GM18520 (cell line): ENCODE data around the gene TMEM144.

ENCODE experiments used
- ATAC-seq: cut with Tn5 transposase; IDR thresholded peaks from one replicate; pipeline ENCODE4 v1.9.1; 2021; ENCODE audit not compliant: unreplicated experiment

TMEM144 gene

DNA sequence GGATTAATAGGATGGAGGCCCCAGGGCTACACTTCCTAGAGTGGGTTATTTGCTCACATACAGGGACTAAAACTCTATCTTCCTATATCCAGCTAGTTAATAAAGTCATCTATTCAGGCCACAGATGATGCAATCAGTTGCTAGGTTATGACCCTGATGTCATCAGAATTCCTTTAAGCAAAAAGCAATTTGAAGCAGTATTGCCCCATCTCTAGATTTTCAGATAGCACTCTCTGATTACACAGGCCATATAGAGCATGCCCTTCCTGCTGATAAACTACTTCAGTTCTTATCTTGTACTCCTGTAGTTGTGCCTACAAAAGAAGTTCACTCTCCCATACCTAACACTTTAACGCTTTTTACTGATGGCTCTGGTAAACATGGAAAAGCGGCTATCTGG is 84.8 kb downstream of the TMEM144 start:
- no peak for ATAC-seq

- no peak for ATAC-seq
These were observed 87.6 kb downstream of the TMEM144 start for GRCh38 chr4:158297866-158298265.

DNA sequence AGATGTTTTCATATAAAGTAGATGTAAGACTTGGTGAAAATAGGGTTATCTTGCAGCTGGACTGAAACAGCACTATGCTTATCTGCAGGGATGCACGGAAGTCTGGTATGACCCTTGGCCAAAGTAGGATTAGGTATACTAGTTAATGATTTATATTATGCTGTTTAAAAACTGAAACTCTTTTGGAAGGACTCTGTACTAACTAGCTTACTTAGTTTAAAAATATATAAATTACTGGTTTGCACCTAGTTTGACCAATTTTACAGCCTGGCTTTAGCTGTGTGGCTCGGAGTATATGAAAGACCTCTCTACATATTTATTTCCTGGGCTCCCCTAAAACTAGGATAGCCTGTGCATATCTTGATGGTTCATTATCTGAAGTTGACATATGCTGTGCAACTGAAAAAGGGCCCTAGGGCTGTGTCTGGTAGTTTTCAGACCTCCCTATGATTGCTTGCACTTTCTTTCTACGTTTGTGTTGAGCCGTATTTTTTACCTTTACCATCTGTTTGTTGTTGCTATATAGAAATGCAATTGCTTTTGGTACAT is 89.2 kb downstream of the TMEM144 start:
- ATAC-seq, result no peak

GRCh38 chr4:158300012-158300411 is 89.7 kb downstream of the TMEM144 start:
- ATAC-seq, result no peak

DNA sequence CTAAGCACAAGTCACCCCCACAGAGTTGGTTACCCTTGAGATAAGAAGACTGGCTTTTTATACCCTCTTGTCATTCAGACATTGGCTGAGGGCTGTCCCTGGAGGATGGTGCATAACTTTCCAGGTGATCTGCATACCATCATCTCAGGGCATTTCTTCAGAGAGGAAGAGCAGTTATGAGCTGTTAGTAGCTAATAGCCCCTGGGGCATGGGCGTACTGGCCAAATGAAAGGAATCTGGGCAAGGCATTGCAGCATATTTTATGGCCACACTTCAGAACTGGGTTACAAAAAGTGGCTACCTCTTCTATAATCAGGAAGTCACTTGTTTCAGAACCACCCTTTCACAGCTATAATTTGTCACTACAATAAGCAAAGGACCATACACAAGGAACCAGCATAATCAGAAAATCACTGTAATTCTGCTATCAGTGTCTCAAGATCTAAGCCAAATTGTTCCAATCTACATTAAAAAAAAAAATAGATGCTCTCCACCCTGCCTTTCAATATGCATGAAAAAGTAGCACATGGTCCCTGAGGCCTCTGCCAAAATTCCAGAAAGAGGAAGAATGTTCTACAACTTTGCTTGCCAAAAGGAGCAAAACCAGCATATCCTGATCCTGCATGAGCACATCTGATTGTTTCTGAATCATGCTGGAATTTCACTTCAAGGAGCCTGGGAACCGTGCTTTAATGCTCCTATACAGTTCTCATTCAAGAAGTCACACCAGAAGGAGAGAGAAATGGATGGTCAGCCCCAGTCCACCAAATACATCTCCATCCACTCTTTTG is 92.0 kb downstream of the TMEM144 start:
- no peak for ATAC-seq

DNA sequence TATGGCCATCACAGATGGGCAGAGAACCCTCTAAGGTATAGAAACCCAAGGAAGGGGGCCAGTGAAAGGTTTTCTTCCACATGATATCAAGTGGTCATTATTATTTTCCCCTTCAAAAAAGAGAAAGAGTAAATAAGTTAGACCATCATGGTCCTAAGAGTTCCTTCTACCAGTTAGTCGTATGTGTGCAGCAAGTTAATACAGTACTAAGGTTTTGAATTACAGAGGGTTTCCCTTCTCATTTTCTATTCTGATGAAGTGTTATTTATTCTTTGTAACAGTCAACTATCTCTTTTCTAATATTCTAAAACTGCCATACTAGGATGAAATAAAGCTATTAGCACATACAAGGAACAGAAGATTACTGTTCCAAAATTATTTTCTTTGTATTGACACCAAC is 94.4 kb downstream of the TMEM144 start:
- ATAC-seq, result no peak
